K562 (cell line): ENCODE data around the gene HTR1D. TPM values are rescaled to one million over a fixed set of nuclear protein-coding genes. Genes with fewer than 3 reads are reported as not detected.

Source experiments
- C11orf30 ChIP-seq: fragments of 450-650 bp; IDR thresholded peaks from 2 replicates; pipeline ENCODE4 v1.6.1; 2016; ENCODE audit warnings: low read depth, mild to moderate bottlenecking
- CAMTA2 ChIP-seq: fragments of 250-450 bp; sonication (Bioruptor Pico); conservative IDR thresholded peaks from 2 replicates; pipeline ENCODE4 v1.5.1; 2022
- CC2D1A ChIP-seq: fragments of 450-650 bp; IDR thresholded peaks from 2 replicates; pipeline ENCODE4 v1.6.1; 2017; ENCODE audit warnings: mild to moderate bottlenecking
- CCNT2 ChIP-seq: IDR thresholded peaks from 2 replicates; pipeline ENCODE4 v1.6.1; 2011; ENCODE audit warnings: borderline replicate concordance, low read depth, mild to moderate bottlenecking, moderate library complexity, mixed read lengths, low read length; ENCODE audit not compliant: insufficient read length; ENCODE audit errors: extremely low read depth
- ESRRB ChIP-seq: fragments of 250-450 bp; sonication (Bioruptor Pico); IDR thresholded peaks from 2 replicates; pipeline ENCODE4 v1.5.0; 2020; ENCODE audit warnings: mild to moderate bottlenecking, moderate library complexity, borderline replicate concordance
- GTF2F1 ChIP-seq: IDR thresholded peaks from 2 replicates; pipeline ENCODE4 v1.6.1; 2011; ENCODE audit warnings: low read depth, low read length, improper control_type of control experiment
- JUNB ChIP-seq: fragments of 450-650 bp; formaldehyde crosslinking; conservative IDR thresholded peaks from 2 replicates; pipeline ENCODE4 v1.4.0; 2020; ENCODE audit warnings: mild to moderate bottlenecking
- KLF10 ChIP-seq: fragments of 250-450 bp; sonication (Bioruptor Pico); IDR thresholded peaks from 2 replicates; pipeline ENCODE4 v1.6.1; 2021; ENCODE audit warnings: matching md5 sums
- MCM3 ChIP-seq: fragments of 450-650 bp; IDR thresholded peaks from 2 replicates; pipeline ENCODE4 v1.6.1; 2016
- MCM7 ChIP-seq, 2 experiments: fragments of 450-650 bp; IDR thresholded peaks; 2 replicates each; pipeline ENCODE4 v1.6.1; 2016 to 2018
- MTA3 ChIP-seq: fragments of 450-650 bp; formaldehyde crosslinking; IDR thresholded peaks from 2 replicates; pipeline ENCODE4 v1.6.1; 2017; ENCODE audit warnings: mild to moderate bottlenecking, borderline replicate concordance
- NCOR1 ChIP-seq: fragments of 450-650 bp; IDR thresholded peaks from 2 replicates; pipeline ENCODE4 v1.6.1; 2016; ENCODE audit warnings: mild to moderate bottlenecking, moderate library complexity
- NFATC3 ChIP-seq: fragments of 450-650 bp; IDR thresholded peaks from 2 replicates; pipeline ENCODE4 v1.6.1; 2017; ENCODE audit warnings: mild to moderate bottlenecking
- RBFOX2 ChIP-seq: fragments of 200-400 bp; formaldehyde crosslinking; IDR thresholded peaks from 2 replicates; pipeline ENCODE4 v1.6.1; 2017; ENCODE audit warnings: low read depth, mild to moderate bottlenecking, low read length, moderate library complexity
- SOX6 ChIP-seq: fragments of 450-650 bp; IDR thresholded peaks from 2 replicates; pipeline ENCODE4 v1.6.1; 2014; ENCODE audit warnings: mild to moderate bottlenecking
- TAF15 ChIP-seq: fragments of 200-400 bp; formaldehyde crosslinking; IDR thresholded peaks from 2 replicates; pipeline ENCODE4 v1.6.1; 2017; ENCODE audit warnings: mild to moderate bottlenecking, low read depth, low read length, moderate library complexity
- TBP ChIP-seq: optimal IDR thresholded peaks from 2 replicates; pipeline ENCODE3; 2011; ENCODE audit warnings: low read depth, low read length, improper control_type of control experiment
- ZC3H4 ChIP-seq: sonication (generic); formaldehyde crosslinking; IDR thresholded peaks from 2 replicates; pipeline ENCODE4 v1.9.0; 2021; ENCODE audit warnings: missing genetic modification reagents, borderline replicate concordance
- ZNF165 ChIP-seq: fragments of 250-450 bp; sonication (Bioruptor Pico); IDR thresholded peaks from 2 replicates; pipeline ENCODE4 v1.4.0; 2020; ENCODE audit warnings: borderline replicate concordance
- ZNF57 ChIP-seq: fragments of 450-650 bp; formaldehyde crosslinking; IDR thresholded peaks from 2 replicates; pipeline ENCODE4 v1.4.0; 2020; ENCODE audit warnings: mild to moderate bottlenecking, moderate library complexity
- ZNF589 ChIP-seq: fragments of 200-800 bp; sonication (Bioruptor generic); IDR thresholded peaks from 2 replicates; pipeline ENCODE4 v1.6.1; 2016; ENCODE audit warnings: low read depth, missing genetic modification characterization, missing compliant biosample characterization
- ZNF644 ChIP-seq: fragments of 200-800 bp; sonication (Bioruptor generic); IDR thresholded peaks from 2 replicates; pipeline ENCODE4 v1.6.1; 2016; ENCODE audit warnings: low read depth, missing genetic modification characterization, missing compliant biosample characterization
- polyA plus RNA-seq, 8 experiments: library from polyadenylated mRNA; depleted of rRNA in 4 of 8; stranded (reverse) in 5 of 8; unstranded in 3 of 8; fragments of >200 nt; fragmentation: Nextera tagmentation in 2 of 8; fragmentation: Illumina TruSeq in 1 of 8; extraction: Ambion mirVana in 2 of 8; extraction: Trizol in 1 of 8; gene quantifications; 2 replicates each; pipeline versions ENCODE4 v1.2.1 to v1.2.3, GENCODE V29; 2011 to 2014; ENCODE audit warnings: inconsistent platforms in 1 of 8, missing spikeins in 1 of 8
- total RNA-seq, 7 experiments: library from RNA; depleted of rRNA in 6 of 7; stranded (reverse); fragments of >200 nt in 6 of 7; fragmentation: Illumina TruSeq in 2 of 7; extraction: Trizol in 2 of 7; gene quantifications; 2 replicates each; pipeline versions ENCODE4 v1.2.1 to v1.2.3, GENCODE V29; 2011 to 2021; ENCODE audit warnings: low replicate concordance in 1 of 7
- TF ChIP-seq, protein P1 (sequence below): sonication (generic); formaldehyde crosslinking; IDR thresholded peaks from 2 replicates; pipeline ENCODE4 v1.8.1; 2023; ENCODE audit warnings: missing genetic modification reagents, mild to moderate bottlenecking, borderline replicate concordance
- TF ChIP-seq, protein P2 (sequence below): fragments of 450-650 bp; IDR thresholded peaks from 2 replicates; pipeline ENCODE4 v1.6.1; 2018; ENCODE audit not compliant: partially characterized antibody

HTR1D gene
- total and polyA plus RNA-seq, 9 of the 15 experiments (the other 6 are each of a cell fraction or from before 2014, with no cell fraction given): 0.03 to 0.09 (median 0.04) TPM; not detected in 4

DNA sequence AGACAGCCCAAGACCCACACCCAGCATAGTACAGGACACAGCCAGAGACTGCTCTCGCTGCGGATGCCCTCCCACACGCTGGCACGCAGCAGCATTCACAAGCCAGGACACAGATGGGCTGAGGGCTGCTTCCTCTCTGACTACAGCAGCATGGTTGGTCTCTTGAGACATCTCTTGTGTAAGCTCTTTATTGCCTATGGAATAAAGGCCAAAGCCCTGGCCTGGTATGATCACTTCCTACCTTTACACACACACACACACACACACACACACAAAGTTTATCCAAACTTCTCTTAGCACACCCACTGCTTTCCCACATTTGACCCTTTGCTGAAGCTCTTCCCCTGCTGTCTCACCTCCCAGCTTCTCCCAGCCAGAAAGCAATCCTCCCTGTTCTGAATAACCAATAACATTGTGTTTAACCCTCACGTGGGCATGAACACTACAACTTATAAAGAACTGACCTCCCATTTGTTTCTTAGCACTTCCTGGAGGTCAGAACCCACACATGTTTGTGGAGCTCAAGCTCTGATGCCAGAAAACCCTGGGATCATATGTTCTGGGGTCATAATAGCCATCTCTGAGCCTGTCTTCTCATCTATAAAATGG is 47.5 kb downstream of the HTR1D start (continued):
- TF ChIP-seq MCM3 (no peak), TBP (peak; percentile 79), MTA3 (0 out of 2 replicates have a peak, but pooled peaks have one; percentile 47), JUNB (CRISPR knock-in tag) (no peak), SOX6 (no peak), ZNF644 (no peak), RBFOX2 (no peak), C11orf30 (no peak), MCM7 (IDR thresholded peaks at IDR 0.05) (no peak), NCOR1 (0 out of 2 replicates have a peak, but pooled peaks have one; percentile 6), ESRRB (CRISPR knock-in tag) (no peak), ZC3H4 (CRISPR knock-in tag) (no peak), ZNF589 (CRISPR knock-in tag) (no peak), KLF10 (CRISPR knock-in tag) (no peak), CCNT2 (no peak), TAF15 (no peak), ZNF57 (CRISPR knock-in tag) (no peak), CAMTA2 (CRISPR knock-in tag) (no peak), ZNF165 (CRISPR knock-in tag) (no peak), CC2D1A (no peak), GTF2F1 (no peak), NFATC3 (no peak)
- TF ChIP-seq, protein P1, sequence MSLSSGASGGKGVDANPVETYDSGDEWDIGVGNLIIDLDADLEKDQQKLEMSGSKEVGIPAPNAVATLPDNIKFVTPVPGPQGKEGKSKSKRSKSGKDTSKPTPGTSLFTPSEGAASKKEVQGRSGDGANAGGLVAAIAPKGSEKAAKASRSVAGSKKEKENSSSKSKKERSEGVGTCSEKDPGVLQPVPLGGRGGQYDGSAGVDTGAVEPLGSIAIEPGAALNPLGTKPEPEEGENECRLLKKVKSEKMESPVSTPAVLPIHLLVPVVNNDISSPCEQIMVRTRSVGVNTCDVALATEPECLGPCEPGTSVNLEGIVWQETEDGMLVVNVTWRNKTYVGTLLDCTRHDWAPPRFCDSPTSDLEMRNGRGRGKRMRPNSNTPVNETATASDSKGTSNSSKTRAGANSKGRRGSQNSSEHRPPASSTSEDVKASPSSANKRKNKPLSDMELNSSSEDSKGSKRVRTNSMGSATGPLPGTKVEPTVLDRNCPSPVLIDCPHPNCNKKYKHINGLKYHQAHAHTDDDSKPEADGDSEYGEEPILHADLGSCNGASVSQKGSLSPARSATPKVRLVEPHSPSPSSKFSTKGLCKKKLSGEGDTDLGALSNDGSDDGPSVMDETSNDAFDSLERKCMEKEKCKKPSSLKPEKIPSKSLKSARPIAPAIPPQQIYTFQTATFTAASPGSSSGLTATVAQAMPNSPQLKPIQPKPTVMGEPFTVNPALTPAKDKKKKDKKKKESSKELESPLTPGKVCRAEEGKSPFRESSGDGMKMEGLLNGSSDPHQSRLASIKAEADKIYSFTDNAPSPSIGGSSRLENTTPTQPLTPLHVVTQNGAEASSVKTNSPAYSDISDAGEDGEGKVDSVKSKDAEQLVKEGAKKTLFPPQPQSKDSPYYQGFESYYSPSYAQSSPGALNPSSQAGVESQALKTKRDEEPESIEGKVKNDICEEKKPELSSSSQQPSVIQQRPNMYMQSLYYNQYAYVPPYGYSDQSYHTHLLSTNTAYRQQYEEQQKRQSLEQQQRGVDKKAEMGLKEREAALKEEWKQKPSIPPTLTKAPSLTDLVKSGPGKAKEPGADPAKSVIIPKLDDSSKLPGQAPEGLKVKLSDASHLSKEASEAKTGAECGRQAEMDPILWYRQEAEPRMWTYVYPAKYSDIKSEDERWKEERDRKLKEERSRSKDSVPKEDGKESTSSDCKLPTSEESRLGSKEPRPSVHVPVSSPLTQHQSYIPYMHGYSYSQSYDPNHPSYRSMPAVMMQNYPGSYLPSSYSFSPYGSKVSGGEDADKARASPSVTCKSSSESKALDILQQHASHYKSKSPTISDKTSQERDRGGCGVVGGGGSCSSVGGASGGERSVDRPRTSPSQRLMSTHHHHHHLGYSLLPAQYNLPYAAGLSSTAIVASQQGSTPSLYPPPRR (CRISPR knock-in tag): no peak
- TF ChIP-seq, protein P2, sequence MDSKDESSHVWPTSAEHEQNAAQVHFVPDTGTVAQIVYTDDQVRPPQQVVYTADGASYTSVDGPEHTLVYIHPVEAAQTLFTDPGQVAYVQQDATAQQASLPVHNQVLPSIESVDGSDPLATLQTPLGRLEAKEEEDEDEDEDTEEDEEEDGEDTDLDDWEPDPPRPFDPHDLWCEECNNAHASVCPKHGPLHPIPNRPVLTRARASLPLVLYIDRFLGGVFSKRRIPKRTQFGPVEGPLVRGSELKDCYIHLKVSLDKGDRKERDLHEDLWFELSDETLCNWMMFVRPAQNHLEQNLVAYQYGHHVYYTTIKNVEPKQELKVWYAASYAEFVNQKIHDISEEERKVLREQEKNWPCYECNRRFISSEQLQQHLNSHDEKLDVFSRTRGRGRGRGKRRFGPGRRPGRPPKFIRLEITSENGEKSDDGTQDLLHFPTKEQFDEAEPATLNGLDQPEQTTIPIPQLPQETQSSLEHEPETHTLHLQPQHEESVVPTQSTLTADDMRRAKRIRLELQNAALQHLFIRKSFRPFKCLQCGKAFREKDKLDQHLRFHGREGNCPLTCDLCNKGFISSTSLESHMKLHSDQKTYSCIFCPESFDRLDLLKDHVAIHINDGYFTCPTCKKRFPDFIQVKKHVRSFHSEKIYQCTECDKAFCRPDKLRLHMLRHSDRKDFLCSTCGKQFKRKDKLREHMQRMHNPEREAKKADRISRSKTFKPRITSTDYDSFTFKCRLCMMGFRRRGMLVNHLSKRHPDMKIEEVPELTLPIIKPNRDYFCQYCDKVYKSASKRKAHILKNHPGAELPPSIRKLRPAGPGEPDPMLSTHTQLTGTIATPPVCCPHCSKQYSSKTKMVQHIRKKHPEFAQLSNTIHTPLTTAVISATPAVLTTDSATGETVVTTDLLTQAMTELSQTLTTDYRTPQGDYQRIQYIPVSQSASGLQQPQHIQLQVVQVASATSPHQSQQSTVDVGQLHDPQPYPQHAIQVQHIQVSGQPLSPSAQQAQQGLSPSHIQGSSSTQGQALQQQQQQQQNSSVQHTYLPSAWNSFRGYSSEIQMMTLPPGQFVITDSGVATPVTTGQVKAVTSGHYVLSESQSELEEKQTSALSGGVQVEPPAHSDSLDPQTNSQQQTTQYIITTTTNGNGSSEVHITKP: no peak
